ENCODE measurements around the gene RHOBTB1. TPM values are rescaled to one million over a fixed set of nuclear protein-coding genes. Genes with fewer than 3 reads are reported as not detected.
"Not testable (repeated sequence)": the region's sequence is repeated elsewhere in the genome, so short reads cannot be mapped to it uniquely, and the experiment has no call there.

RHOBTB1 gene
- total RNA-seq, 2 experiments from 2014 or later, result 0.07 TPM; not detected in 1

GRCh38 chr10:60845038-60845437 is 98.9 kb downstream of the RHOBTB1 start:
- Mint-ChIP-seq H3K9me3 (ENCODE audit: low read depth) (no peaks in the 10 kb centered on the region), H3K27ac (no peak overlapping the region), H3K4me1 (no peaks in the 10 kb centered on the region), H3K27me3 (peaks cover 7% of the 10 kb centered on the region), H3K4me3 (no peak overlapping the region), H3K36me3 (no peaks in the 10 kb centered on the region)
- DNase-seq (no peak), ATAC-seq (no peak)
- CTCF ChIA-PET, result interaction anchor here (1.0 kb wide), 1 partner anchor 62 kb away, joined by 3 read pairs; no protein-coding TSS in a partner anchor

DNA sequence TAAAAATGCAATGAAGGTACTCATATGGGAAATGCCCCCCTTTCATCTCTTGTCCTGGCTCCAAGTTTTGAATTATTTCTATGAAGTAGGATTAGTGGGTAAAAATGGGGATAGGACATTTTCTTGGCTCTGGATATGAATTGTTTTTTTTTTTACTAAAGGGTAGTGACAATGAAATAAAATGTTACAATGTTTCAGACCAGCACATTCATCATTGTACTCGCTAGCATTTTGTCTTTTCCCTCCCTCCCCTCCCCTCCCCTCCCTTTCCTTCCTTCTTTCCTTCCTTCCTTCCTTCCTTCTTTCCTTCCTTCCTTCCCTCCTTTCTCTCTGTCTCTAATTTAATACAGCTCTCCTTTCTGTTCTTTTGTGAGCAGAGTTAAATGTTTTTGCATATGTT is 101.3 kb downstream of the RHOBTB1 start:
- Mint-ChIP-seq H3K27ac (no peak overlapping the region), H3K27me3 (peaks cover 3% of the 10 kb centered on the region), H3K4me1 (no peaks in the 10 kb centered on the region), H3K4me3 (no peak overlapping the region), H3K36me3 (no peaks in the 10 kb centered on the region), H3K9me3 (ENCODE audit: low read depth) (no peaks in the 10 kb centered on the region)
- CTCF ChIA-PET, result no interaction called here
- ATAC-seq (no peak), DNase-seq (no peak)

- H3K27ac Mint-ChIP-seq; DNase-seq; H3K27me3 Mint-ChIP-seq; H3K9me3 Mint-ChIP-seq (ENCODE audit: low read depth); H3K36me3 Mint-ChIP-seq; ATAC-seq; H3K4me3 Mint-ChIP-seq; H3K4me1 Mint-ChIP-seq; CTCF ChIA-PET: not testable (repeated sequence)
Measured at GRCh38 chr10:60841227-60841626, 102.8 kb downstream of the RHOBTB1 start.

DNA sequence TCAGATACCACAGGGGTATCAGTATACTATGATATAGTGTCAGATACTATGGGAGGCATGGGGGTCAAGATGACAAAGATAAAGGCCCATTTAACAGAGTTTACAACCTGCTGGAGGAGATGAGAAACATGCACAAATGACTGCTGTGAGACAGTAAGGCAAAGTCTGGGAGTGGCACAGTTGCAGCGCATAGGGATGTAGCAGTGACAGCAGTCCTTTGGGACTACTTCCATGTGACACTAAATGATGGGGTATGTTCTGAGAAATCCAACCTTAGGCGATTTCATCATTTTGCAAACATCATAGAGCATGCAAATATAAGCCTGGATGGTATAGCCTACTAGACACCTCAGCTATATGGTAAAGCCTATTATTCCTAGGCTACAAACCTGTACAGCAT is 108.9 kb downstream of the RHOBTB1 start:
- H3K36me3 Mint-ChIP-seq, result no peaks in the 10 kb centered on the region
- CTCF ChIA-PET, result no interaction called here
- DNase-seq, result no peak
- no peak for ATAC-seq
- H3K27me3 Mint-ChIP-seq, result peaks cover 8% of the 10 kb centered on the region
- H3K27ac Mint-ChIP-seq, result no peak overlapping the region
- H3K9me3 Mint-ChIP-seq (ENCODE audit: low read depth), result no peaks in the 10 kb centered on the region
- no peaks in the 10 kb centered on the region for H3K4me1 Mint-ChIP-seq
- no peak overlapping the region for H3K4me3 Mint-ChIP-seq

- H3K36me3 Mint-ChIP-seq, result no peaks in the 10 kb centered on the region
- no peak overlapping the region for H3K27ac Mint-ChIP-seq
- no peaks in the 10 kb centered on the region for H3K4me1 Mint-ChIP-seq
Measured at GRCh38 chr10:60834401-60834800, 109.6 kb downstream of the RHOBTB1 start.

GRCh38 chr10:60832136-60832535 is 111.8 kb downstream of the RHOBTB1 start:
- H3K27ac Mint-ChIP-seq; H3K4me3 Mint-ChIP-seq; H3K36me3 Mint-ChIP-seq; ATAC-seq; H3K27me3 Mint-ChIP-seq; H3K9me3 Mint-ChIP-seq (ENCODE audit: low read depth); CTCF ChIA-PET; DNase-seq: not testable (repeated sequence)
- H3K4me1 Mint-ChIP-seq, result peaks cover 10% of the 10 kb centered on the region

More at GRCh38 chr10:60834401-60834800, 109.6 kb downstream of the RHOBTB1 start:
- DNase-seq, result no peak
- Mint-ChIP-seq H3K9me3 (ENCODE audit: low read depth) (no peaks in the 10 kb centered on the region), H3K4me3 (no peak overlapping the region), H3K27me3 (peaks cover 8% of the 10 kb centered on the region)
- no peak for ATAC-seq
- CTCF ChIA-PET, result no interaction called here

- H3K27me3 Mint-ChIP-seq, result peaks cover 11% of the 10 kb centered on the region
- no peak for ATAC-seq
- no peak overlapping the region for H3K27ac Mint-ChIP-seq
- no peaks in the 10 kb centered on the region for H3K36me3 Mint-ChIP-seq
- no peak for DNase-seq
- no peaks in the 10 kb centered on the region for H3K9me3 Mint-ChIP-seq (ENCODE audit: low read depth)
- CTCF ChIA-PET, result no interaction called here
- H3K4me3 Mint-ChIP-seq, result no peak overlapping the region
- peaks cover 10% of the 10 kb centered on the region for H3K4me1 Mint-ChIP-seq
Measured at GRCh38 chr10:60828489-60828852, 115.5 kb downstream of the RHOBTB1 start.

DNA sequence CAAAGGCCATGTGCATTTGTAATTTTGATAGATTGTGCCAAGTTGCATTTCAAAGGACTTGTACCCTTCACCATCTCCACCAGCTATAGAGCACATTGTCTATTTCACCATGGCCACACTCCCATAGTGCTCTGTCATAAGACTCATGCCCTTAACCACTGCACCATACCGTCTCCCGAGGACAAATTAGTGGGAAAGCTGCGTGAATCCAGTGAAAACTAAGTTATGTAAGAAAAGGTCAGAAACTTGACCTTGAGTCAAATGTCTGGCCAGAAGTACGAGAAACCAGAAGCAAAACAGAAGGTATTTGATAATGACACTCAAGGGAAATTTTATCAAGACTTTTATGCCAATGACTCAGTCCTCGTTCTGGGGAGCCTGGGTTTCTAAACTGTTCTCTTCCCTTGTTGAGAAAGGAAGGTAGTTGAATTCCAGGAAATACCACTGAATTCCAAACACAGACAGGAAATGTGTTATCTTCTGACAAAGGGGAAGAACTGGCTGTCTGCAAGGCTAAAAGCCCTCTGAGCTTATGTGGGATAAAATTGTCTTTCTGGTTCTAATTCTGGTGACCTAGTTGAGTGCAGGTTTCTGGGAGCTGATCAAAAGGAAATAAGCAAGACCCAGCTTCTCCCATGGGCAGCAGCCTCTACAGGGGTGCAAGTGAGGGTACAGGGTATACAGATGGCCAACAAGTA is 116.0 kb downstream of the RHOBTB1 start:
- Mint-ChIP-seq H3K4me3 (no peak overlapping the region), H3K36me3 (no peaks in the 10 kb centered on the region), H3K4me1 (peaks cover 10% of the 10 kb centered on the region), H3K9me3 (ENCODE audit: low read depth) (no peaks in the 10 kb centered on the region), H3K27ac (no peak overlapping the region), H3K27me3 (peaks cover 11% of the 10 kb centered on the region)
- CTCF ChIA-PET, result interaction anchor here (0.6 kb wide), 1 partner anchor 105 kb away, joined by 3 read pairs; no protein-coding TSS in a partner anchor
- ATAC-seq (no peak), DNase-seq (no peak)

GRCh38 chr10:60825520-60825919 is 118.5 kb downstream of the RHOBTB1 start:
- H3K4me1 Mint-ChIP-seq, result peaks cover 12% of the 10 kb centered on the region
- H3K27ac Mint-ChIP-seq, result no peak overlapping the region
- DNase-seq (no peak), ATAC-seq (no peak)
- no peaks in the 10 kb centered on the region for H3K36me3 Mint-ChIP-seq
- CTCF ChIA-PET, result no interaction called here
- H3K4me3 Mint-ChIP-seq, result no peak overlapping the region
- peaks cover 2% of the 10 kb centered on the region for H3K27me3 Mint-ChIP-seq
- no peaks in the 10 kb centered on the region for H3K9me3 Mint-ChIP-seq (ENCODE audit: low read depth)

DNA sequence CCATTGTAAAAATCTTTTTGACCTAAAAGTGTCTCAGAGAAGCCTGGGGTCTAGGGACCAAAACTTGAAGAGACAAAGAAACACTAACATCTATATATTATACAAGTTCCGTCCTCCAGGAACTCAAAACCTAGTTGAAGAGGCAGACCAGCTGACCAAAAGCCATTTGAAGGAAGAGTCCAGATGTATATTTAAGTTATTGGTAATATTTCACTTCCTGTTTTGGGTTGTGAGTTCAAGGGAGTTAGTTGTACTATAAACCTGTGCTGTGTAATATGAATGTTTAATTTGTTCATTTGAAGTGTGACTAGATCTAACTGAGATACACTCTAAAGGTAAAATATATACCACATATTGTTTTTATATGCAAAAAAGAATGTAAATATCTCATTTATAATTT is 120.7 kb downstream of the RHOBTB1 start:
- Mint-ChIP-seq H3K27me3 (peaks cover 6% of the 10 kb centered on the region), H3K9me3 (ENCODE audit: low read depth) (no peaks in the 10 kb centered on the region), H3K36me3 (no peaks in the 10 kb centered on the region), H3K4me3 (no peak overlapping the region), H3K4me1 (peaks cover 12% of the 10 kb centered on the region), H3K27ac (no peak overlapping the region)
- CTCF ChIA-PET, result interaction anchor here (0.7 kb wide), 1 partner anchor 172 kb away, joined by 3 read pairs; no protein-coding TSS in a partner anchor
- DNase-seq, result no peak
- no peak for ATAC-seq

DNA sequence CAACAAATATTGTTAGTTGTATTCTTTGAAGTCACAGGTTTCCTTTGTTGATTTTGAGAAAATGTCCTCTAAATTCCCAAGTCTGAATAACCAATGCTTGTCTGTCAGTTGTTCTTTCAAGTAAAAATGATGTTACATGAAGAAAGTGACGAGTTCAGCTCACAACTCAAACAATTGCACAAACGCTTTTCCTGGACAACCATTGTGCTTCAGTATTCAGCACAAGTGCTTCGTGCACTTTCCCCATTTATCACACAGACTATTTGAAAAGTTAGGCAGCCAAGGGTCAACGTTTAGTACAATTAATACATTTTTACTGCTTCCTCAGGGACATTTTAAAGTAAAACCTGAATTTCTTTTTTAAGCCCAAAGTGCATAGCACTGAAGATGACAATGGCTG is 121.2 kb downstream of the RHOBTB1 start:
- H3K9me3 Mint-ChIP-seq (ENCODE audit: low read depth), result no peaks in the 10 kb centered on the region
- CTCF ChIA-PET, result no interaction called here
- H3K27ac Mint-ChIP-seq, result no peak overlapping the region
- H3K27me3 Mint-ChIP-seq, result peaks cover 6% of the 10 kb centered on the region
- DNase-seq (no peak), ATAC-seq (no peak)
- H3K4me1 Mint-ChIP-seq, result peaks cover 7% of the 10 kb centered on the region
- no peak overlapping the region for H3K4me3 Mint-ChIP-seq
- H3K36me3 Mint-ChIP-seq, result no peaks in the 10 kb centered on the region

DNA sequence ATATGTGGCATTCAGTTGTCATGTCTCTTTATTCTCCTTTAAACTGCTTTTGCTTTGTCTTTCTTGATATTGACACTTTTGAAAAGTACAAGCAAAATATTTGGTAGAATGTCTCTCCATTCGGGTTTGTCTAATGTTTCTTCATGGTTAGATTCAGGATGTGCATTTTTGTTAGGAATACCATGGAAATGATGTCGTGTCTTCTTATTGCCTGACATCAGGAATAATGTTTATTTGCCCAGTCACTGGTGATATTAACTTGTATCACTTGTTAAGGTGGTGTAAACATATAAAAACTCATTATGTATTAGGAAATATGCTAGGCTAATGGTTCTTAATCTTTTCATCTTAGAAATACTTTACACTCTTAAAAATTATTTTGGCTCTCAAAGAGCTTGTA is 122.3 kb downstream of the RHOBTB1 start:
- Mint-ChIP-seq H3K27me3 (peaks cover 9% of the 10 kb centered on the region), H3K4me1 (peaks cover 5% of the 10 kb centered on the region)
- CTCF ChIA-PET, result no interaction called here

DNA sequence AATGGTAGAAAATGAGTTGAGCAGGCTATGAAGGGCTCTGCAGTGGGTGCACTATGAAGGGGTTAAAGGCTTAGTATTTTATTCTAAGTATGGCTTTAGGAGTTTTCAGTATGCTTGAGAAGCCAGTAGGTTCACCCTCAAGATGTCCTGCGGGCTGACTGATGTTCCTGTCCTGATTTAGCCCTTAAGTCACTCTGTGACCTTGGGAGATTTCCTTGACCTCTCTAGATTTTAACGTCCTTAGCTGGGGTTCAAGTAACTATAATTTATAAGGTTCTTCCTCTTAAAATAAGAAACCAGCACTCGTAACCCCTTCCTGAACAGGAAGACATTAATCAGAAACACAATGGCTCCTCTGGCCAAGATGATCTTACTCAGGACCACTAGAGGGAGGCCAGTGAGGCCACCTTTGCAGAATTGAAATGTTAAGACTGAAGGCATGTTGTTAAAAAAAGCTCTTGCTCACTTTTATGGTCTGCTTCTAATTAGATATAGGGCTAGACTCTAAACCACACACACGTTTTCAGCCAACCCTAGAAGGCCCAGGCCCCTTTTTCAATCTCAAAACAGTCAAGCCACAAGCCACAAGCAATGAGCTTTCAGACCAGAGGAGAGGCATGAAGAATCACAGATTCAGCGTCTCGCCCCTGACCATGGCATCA is 123.8 kb downstream of the RHOBTB1 start:
- Mint-ChIP-seq H3K27ac (no peak overlapping the region), H3K4me3 (no peak overlapping the region), H3K27me3 (peaks cover 7% of the 10 kb centered on the region), H3K4me1 (peaks cover 5% of the 10 kb centered on the region), H3K36me3 (no peaks in the 10 kb centered on the region), H3K9me3 (ENCODE audit: low read depth) (no peaks in the 10 kb centered on the region)
- CTCF ChIA-PET, result interaction anchor here (1.0 to 1.1 kb wide), 2 partner anchors 141 to 144 kb away, joined by 3 to 4 read pairs; no protein-coding TSS in a partner anchor
- DNase-seq, result no peak
- no peak for ATAC-seq

More for the DNA sequence above, 122.3 kb downstream of the RHOBTB1 start:
- Mint-ChIP-seq H3K36me3 (no peaks in the 10 kb centered on the region), H3K4me3 (no peak overlapping the region), H3K9me3 (ENCODE audit: low read depth) (no peaks in the 10 kb centered on the region), H3K27ac (no peak overlapping the region)
- DNase-seq (no peak), ATAC-seq (no peak)

All from activated CD8-positive, alpha-beta memory T cell treated with anti-CD3 and anti-CD28 coated beads, Interleukin-2, amount 10 ng/mL, durations not matched to agents 7 days and 5 days (primary cell).